ENCODE results near the gene DGKI.
"Not testable (repeated sequence)": the region's sequence is repeated elsewhere in the genome, so short reads cannot be mapped to it uniquely, and the experiment has no call there.

Gene DGKI

GRCh38 chr7:137835486-137836112 lies 11.2 kb downstream of the DGKI start:
- DNase-seq (ENCODE audit: low spot score): no peak

- DNase-seq (ENCODE audit: low spot score): no peak
These were observed 12.2 kb downstream of the DGKI start for GRCh38 chr7:137834552-137834951.

DNA sequence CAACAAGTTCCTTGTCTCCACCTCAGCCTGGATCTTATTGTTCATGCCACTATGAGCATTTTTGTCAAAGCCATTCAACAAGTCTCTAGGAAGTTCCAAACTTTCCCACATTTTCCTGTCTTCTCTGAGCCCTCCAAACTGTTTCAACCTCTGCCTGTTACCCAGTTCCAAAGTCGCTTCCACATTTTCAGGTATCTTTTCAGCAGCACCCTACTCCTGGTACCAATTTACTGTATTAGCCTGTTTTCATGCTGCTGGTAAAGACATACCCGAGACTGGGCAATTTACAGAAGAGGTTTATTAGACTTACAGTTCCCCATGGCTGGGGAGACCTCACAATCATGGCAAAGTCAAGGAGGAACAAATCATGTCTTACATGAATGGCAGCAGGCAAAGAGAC lies 13.8 kb downstream of the DGKI start:
- not testable (repeated sequence) for DNase-seq (ENCODE audit: low spot score)

GRCh38 chr7:137832382-137832781 lies 14.4 kb downstream of the DGKI start:
- DNase-seq (ENCODE audit: low spot score): no peak

GRCh38 chr7:137831555-137831954 lies 15.2 kb downstream of the DGKI start:
- DNase-seq (ENCODE audit: low spot score): not testable (repeated sequence)

DNA sequence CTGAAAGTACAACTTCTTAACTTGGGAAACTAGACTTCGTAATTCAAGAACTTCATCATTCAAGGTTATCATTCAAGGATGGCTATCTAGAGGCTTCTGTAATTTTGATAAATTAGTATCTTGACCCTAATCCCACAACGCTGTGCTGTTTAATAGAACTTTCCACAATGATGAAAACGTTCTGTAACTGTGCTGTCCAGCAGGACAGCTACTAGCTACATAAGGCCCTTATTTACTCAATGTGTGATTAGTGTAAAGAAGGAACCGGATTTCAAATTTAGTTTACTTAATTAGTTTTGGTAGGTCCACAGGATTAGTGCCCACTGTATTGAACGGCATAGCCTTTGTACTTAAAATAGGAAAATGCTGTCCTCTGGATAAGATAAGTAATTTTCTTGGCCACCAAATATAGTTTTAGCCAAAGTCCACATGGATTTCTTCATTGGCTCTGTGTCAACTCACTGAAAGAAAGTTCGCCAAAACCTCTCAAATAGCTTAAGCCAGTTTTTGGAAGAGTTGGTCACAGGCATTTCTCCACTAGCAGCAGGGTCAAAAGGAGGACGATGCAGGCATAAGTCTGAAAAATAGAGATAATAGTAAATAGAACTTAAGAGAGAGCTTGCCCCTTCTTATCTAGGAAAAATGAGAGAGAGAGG lies 17.3 kb downstream of the DGKI start:
- DNase-seq (ENCODE audit: low spot score): no peak

- DNase-seq (ENCODE audit: low spot score): no peak
These were observed 18.3 kb downstream of the DGKI start for GRCh38 chr7:137828456-137828855.

DNA sequence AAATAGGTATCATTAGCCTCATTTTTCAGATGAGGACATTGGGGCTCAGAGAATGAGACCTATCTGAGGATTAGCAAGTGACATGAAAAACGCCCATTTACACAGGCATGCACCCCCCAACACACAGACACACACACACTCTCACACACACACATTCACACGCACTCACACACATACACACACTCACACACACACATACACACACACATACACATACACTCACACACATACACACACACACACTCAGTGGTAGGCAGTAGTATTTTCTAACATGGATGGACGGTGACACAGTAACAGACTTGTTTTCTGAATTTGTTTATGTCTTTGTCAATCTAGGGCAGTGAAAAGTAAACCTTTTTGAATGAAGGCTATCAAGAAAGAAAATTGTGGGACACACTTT lies 21.3 kb downstream of the DGKI start:
- DNase-seq (ENCODE audit: low spot score): no peak

DNA sequence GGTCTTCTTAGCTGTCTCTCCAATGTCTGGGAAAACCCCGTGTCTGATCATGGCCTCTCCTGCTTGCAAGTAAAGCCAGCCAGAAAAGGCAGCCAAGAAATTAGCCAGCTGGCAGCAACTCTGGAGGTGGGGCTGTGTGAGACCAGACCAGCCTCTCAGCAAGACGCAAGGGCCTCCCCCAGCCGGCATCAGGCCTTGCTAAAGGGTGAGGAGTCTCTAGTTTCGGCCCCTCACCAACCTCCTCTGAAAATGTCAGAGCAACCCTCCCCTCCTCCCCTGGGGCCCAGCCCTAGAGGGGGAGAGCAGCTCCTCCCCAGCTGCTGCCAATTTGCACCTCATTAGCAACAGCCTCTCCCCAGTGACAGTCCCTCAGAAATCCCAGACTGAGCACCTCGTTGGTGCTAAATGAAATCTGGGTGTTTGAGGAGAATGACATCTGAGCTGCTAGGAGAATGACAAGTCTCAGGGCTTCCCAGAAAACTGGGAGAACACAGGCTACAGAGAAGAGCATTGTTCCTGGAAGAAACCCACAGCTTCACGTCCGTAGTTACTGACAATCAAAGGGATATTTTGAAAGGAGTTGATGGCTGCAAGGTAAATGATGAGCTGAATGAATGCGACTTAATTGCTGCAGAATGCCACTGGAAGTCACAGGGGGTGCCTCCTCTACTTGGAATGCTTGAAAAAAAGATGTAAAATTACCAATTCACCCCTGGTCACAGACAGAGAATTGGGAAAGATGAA lies 25.9 kb downstream of the DGKI start:
- DNase-seq (ENCODE audit: low spot score): peak; percentile 86

DNA sequence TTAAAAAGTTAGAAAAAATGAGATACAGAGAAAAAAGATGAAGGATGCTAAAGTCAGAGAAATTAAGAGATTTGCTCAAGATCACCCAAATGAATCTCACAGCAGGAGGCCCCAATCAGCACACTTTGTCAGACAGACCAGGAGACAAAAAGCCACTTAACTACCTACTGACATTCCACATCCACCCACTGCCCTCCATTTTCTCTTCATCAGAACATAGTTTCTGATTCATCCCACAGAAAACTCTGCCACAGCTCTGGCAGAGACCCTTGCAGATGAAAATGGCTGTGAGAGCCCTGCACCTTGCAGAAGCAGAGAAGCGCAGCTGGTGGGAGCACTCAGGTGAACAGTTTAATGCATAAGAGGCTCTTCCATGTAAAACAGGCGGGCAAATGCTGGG lies 26.6 kb downstream of the DGKI start:
- DNase-seq (ENCODE audit: low spot score): no peak

- DNase-seq (ENCODE audit: low spot score): peak; percentile 18
These were observed 28.7 kb downstream of the DGKI start for GRCh38 chr7:137818036-137818435.

GRCh38 chr7:137816696-137817320 lies 30.0 kb downstream of the DGKI start:
- peak; percentile 12 for DNase-seq (ENCODE audit: low spot score)

DNA sequence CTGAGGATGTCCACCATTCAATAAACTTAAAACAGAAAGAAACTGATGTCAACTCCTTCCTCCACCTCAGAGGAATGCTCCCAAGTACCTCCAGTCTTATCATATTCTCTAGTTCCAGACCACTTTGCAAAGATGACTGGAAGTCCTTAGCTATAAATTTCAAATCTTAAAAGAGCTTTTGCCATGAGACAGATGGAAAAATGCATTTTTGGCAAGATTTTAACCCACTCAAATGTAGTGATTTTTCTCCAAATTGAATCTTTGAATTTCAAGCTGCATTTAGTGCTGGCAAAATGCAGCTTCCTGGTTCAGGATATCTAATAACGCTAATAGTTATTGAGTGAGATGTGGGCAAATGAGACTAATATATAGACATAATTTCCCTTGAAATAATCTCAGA lies 33.2 kb downstream of the DGKI start:
- no peak for DNase-seq (ENCODE audit: low spot score)

DNA sequence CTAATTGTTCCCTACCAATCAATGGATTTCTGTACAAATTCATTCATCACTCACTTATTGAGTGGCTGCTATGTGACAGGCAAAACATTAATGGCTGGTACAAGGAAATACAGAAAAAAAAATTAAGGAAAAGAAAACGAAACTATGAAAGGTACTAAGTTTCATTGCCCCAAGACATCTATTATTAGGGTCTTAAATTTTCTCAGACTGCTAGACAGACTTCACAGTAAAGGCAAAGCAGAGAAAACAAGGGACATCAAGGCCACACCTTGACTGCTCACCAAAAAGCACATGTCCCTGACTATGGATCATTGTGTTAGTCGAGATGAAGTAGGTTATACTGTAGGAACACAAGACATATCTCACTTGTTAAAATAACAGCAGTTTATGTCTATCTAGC lies 36.5 kb downstream of the DGKI start:
- DNase-seq (ENCODE audit: low spot score): no peak

DNA sequence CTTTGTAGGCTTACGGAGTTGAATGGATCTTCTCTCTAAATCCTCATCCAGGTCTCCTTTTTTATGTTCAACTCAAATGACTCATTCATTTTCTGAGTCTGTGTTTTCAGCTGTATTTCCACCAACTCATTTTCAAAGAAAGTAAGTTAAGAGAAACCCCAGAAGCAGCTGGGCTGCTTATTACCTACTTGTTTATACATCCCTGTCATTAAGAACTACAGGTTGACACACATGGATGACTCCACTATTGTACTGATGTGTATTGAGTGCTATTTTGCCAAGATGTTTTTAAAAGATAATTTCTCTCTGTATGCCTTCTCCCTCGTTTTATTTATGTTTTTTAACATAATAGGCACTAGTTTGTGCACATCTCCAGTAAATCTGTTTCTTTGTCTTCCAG lies 41.9 kb downstream of the DGKI start:
- DNase-seq (ENCODE audit: low spot score): no peak

DNA sequence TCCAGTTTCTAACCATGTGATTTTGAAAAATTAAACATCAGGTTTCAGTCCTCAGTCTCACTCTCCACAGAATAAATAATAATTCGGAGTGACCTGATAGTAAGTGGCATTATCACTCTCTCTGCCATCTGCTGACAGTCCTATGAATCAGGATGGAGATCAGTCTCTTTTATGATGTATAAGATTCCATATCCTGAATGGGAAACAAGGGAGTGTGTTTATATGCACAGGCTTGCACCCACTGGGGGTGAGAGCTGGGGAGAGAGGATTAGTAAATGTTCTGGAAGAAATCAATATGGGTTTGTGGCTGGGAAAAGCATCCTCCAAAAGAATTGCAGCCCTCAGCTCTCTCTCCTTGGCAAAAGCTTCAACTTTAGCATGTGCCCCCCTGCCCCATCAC lies 45.3 kb downstream of the DGKI start:
- DNase-seq (ENCODE audit: low spot score): no peak

DNA sequence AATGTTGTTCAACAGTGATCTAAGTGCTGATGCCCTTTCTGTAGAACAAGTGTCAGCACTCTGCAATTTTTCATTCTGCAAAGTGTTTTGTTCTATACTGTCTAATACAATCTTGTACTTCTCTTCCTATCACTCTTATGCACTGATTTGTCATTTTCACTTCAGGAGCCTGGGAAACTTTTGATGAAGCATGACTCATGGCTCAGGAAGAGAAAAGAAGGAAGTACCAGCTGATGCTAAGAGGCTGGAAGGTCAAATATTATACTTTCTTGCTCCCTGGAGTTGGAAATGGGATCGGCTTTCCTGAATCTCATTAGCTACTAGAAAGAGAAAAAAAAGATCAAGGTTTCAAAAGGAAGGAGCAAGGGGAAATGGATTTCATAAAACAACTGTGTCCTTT lies 45.8 kb downstream of the DGKI start:
- DNase-seq (ENCODE audit: low spot score): no peak

GRCh38 chr7:137798073-137798763 lies 48.6 kb downstream of the DGKI start:
- DNase-seq (ENCODE audit: low spot score): no peak

GRCh38 chr7:137795211-137795610 lies 51.6 kb downstream of the DGKI start:
- DNase-seq (ENCODE audit: low spot score): no peak

- no peak for DNase-seq (ENCODE audit: low spot score)
These were observed 54.8 kb downstream of the DGKI start for GRCh38 chr7:137791930-137792329.

DNA sequence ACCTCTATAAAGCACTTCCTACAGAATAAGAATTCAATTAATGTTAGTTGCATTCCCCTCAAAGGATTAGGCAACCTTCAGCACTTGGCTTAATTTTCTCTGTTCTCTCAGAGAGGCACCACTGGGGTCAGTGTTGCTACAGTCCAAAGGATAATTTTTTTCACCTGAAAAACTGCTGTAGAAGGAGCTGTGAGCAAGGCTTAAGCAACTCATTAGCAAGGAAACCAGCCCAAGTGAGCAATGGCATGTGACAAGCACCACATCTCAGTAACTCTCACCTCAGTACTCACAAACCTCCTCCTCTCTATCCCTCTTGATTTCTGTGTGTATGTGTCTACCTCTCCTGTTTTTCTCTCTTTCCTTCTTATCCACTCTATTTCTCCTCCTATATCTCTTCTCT lies 55.9 kb downstream of the DGKI start:
- peak; percentile 16 for DNase-seq (ENCODE audit: low spot score)

DNA sequence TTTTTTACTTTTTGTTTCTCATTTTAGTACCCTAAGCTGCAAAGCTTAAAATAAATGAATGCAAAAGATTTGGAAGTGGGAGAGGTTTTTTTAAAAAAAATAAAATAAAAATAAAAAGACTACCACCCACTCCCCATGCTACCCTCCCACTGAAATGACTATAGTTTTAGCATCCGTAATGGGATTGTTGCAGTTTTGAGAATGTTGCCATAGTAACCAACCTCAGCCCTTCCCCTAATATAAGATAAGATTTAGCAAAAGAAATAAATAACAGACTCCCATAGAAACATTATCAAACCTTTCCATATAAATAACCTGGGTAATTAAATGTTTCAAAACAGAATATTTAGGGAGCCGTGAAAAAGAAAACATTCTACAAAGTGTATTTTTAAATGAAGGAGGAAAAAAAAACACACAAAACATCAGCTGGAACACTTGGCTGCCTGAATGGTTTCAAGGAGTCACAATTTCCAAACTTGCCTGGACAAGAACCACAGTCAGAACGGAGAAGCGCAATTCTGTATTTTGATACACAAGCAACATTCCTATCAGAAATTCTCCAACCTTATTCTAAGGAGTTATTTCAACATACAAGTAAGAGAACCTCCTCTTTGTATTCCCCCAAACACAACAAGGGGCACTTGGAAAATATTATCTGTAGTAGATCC lies 57.4 kb downstream of the DGKI start:
- DNase-seq (ENCODE audit: low spot score): no peak
